Left renal cortex interstitium (tissue), 4 donors: ENCODE results near the gene SMC4. TPM values are rescaled to one million over a fixed set of nuclear protein-coding genes. Genes with fewer than 3 reads are reported as not detected.

ENCODE experiments used
- DNase-seq, 4 donors: peaks; one replicate each; pipeline ENCODE4 v3.0.0-alpha.2; 2013; ENCODE audit warnings: low read depth in 4 of 4, low spot score in 2 of 4, missing footprints in 1 of 4
- polyA plus RNA-seq, 4 donors: library from polyadenylated mRNA; unstranded; fragments of 120-200 nt; gene quantifications; one replicate each; pipeline ENCODE4 v1.2.1, GENCODE V29; 2013; ENCODE audit not compliant: insufficient read length in 4 of 4

The SMC4 gene
- polyA plus RNA-seq, 4 donors, result 91.4 to 130 (median 98.5) TPM

- no peak for DNase-seq
Measured at GRCh38 chr3:160393346-160394008, 6.0 kb upstream of the SMC4 start.

- no peak for DNase-seq
Measured at GRCh38 chr3:160394009-160394392, 5.4 kb upstream of the SMC4 start.

GRCh38 chr3:160395297-160395696 lies 4.2 kb upstream of the SMC4 start:
- no peak for DNase-seq

- DNase-seq, result no peak
Measured at GRCh38 chr3:160398820-160399124, 678 bp upstream of the SMC4 start.

GRCh38 chr3:160400030-160400701 lies 716 bp downstream of the SMC4 start:
- peak in 2 of 4 donors; percentile 31 to 41 for DNase-seq

GRCh38 chr3:160400702-160401150 lies 1.3 kb downstream of the SMC4 start:
- no peak for DNase-seq

- peak in 2 of 4 donors; percentile 40 to 50 for DNase-seq
Measured at GRCh38 chr3:160401291-160402095, 2.0 kb downstream of the SMC4 start.

GRCh38 chr3:160402221-160403027 lies 3.0 kb downstream of the SMC4 start:
- peak in 2 of 4 donors; percentile 12 to 19 for DNase-seq

GRCh38 chr3:160403028-160403545 lies 3.6 kb downstream of the SMC4 start:
- DNase-seq, result no peak

GRCh38 chr3:160403796-160404470 lies 4.5 kb downstream of the SMC4 start:
- no peak for DNase-seq

GRCh38 chr3:160409812-160410610 lies 10.6 kb downstream of the SMC4 start:
- DNase-seq, result no peak

- no peak for DNase-seq
Measured at GRCh38 chr3:160412477-160412876, 13.0 kb downstream of the SMC4 start.

GRCh38 chr3:160413613-160414248 lies 14.3 kb downstream of the SMC4 start:
- DNase-seq, result peak in 2 of 4 donors; percentile 47 to 49

- no peak for DNase-seq
Measured at GRCh38 chr3:160417311-160417710, 17.9 kb downstream of the SMC4 start.

GRCh38 chr3:160427832-160428424 lies 28.5 kb downstream of the SMC4 start:
- no peak for DNase-seq

GRCh38 chr3:160434071-160434470 lies 34.6 kb downstream of the SMC4 start:
- DNase-seq, result no peak

GRCh38 chr3:160435095-160435494 lies 35.6 kb downstream of the SMC4 start:
- no peak for DNase-seq

- no peak for DNase-seq
Measured at GRCh38 chr3:160435747-160436146, 36.3 kb downstream of the SMC4 start.
